ELF-1 (cell line): Measurements from ENCODE around the gene VPS35.

Source experiments
- DNase-seq: peaks from one replicate; pipeline ENCODE4 v3.0.0-alpha.2; 2016; ENCODE audit warnings: low read depth, low spot score

The VPS35 gene

GRCh38 chr16:46614006-46614405 is 75.0 kb downstream of the VPS35 start:
- no peak for DNase-seq

DNA sequence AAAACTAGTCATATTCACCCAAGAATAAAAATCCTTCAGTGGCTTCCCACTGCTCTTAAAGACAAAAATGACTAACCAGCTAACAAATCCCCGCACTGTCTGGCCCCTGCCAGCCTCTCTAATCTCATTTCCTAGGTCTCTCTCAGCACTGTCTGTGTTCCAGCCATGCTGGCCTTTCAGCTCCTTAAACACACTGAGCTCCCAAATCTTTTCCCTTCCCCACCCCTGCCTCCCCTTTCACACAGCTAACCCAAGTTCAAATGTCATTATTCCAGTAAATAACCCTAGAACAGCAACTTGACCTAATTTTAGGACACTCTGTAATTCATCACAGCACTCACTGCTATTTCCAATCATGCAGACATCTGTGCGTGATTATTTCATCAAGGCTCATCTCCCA is 75.6 kb downstream of the VPS35 start:
- no peak for DNase-seq

DNA sequence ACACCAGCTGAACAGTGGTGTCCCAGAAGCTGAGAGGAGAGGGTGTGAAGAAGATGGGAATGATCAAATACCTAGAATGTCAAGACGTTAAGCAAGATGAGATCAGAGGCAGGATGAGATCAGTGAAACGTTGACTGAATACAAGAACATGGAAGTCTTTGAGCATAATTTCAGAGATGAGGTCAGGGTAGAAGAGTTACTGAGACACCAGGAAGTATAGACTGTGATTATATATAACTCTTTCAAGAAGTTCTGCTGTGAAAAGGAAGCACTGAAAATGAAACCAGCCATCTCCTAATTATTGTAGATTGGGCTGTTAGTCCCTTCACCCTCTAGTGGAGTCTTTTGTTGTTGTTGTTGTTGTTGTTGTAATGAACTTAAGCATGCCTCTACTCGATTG is 76.9 kb downstream of the VPS35 start:
- no peak for DNase-seq

DNA sequence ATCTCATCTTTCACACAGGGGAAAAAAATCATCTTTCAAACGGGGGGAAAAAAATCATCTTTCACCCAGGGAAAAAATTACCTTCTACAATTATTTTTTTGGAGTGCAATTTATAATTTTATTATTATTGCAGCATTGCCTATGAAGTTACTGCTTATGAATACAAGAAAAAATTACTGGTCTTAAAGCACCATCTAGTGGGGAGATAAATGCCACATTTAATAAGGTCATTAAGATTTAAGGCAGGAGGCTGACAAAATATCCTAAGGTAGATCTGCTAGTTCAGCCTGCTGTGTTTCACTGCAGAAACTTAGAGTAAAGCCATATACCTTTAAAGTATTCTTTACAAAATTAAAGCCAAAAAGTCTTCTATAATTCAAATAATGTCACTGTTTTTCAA is 81.4 kb downstream of the VPS35 start:
- no peak for DNase-seq

GRCh38 chr16:46606231-46606630 is 82.7 kb downstream of the VPS35 start:
- DNase-seq = no peak
